Raji (cell line): Measurements from ENCODE around the gene LGR6.

Experiments
- POLR2A ChIP-seq: IDR thresholded peaks from 2 replicates; pipeline ENCODE4 v1.6.1; 2011; ENCODE audit warnings: low read depth, low read length, control low read depth; ENCODE audit not compliant: insufficient read depth

LGR6 gene

GRCh38 chr1:202165942-202166843 lies 27.4 kb upstream of the LGR6 start:
- no peak for TF ChIP-seq POLR2A

DNA sequence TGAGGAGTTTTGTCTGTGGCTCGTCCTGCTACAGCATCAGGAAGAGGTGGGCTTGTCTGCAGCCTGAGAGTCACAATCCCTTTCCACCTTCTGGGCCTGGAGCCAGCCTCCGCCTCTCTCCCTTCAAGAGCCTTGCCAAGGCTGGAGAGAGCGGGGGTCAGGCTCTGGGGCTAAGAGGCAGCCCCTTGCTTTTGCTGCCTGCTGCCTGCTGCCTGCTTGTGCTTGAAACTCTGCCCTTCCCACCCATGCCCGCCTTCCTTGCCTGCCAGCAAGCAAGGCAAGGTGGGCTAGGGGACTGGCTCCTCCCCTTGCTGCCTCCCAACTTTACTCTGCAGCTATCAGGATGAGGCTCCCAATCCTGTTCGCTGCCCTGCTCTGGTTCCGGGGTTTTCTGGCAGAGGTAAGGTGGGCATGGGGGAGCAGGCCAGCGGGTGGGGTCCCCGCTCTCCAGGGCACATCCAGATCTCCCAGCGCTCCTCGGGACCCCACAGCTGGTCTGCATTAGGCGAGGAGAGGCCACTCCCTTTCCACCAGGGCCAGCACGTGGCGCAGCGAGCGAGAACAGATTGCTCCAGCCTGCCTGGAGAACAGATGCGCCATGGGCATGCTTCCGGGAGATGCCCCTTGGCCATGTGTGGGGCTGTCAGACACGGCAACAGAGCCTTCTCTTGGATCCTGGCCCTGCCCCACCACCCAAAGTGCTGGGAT lies 25.7 kb upstream of the LGR6 start:
- no peak for TF ChIP-seq POLR2A

- TF ChIP-seq POLR2A, result no peak
Observed at GRCh38 chr1:202168861-202169260, 24.7 kb upstream of the LGR6 start.

DNA sequence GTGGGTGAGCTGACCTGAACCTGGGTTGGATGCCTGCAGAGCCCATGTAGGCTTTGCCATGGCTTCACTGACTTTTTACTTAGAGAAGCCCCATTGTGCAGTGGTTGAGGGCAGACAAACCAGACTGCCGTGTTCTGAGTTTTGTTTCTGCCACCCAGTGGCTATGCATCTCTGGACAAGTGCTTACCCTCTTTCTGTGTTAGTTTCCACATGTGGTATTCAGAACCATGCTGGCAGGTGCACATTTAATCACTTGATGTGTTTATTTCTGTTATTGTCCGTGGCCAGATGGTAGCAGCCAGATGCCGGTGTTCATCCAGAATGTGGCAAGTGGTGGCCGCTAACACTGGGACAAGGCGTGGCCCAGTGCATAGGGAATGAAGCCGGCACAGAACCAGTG lies 22.9 kb upstream of the LGR6 start:
- no peak for TF ChIP-seq POLR2A

DNA sequence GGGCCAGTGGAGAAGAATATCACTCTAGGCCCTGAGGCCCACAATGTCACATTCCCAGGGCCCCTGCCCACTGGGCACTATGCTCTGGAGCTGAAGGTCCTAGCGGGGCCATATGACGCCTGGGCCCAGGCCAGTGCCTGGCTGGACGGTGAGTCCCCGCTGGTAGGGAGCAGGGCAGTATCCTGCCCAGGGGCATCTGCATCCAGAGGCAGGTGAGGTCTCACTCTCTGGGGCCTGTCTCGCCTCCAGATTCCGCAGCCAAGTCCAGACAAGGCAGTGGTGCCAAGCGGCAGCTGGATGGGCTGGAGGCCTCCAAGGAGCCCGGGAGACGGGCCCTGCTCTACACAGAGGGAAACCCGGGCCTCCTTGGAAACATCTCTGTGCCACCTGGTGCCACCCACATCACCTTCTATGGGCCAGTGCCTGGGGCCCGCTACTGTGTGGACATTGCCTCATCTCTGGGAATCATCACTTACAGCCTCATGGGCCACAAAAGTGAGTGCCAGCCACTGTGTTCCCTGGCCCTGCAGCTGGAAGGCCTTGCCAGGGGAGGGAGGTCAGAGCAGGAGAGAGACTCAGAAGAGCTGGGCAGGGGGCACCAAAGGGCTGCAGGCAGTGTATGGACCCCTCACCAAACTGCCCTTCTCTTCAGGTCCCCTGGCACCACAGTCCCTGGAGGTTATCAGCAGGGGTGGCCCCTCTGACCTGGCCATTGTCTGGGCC lies 22.1 kb upstream of the LGR6 start:
- no peak for TF ChIP-seq POLR2A

DNA sequence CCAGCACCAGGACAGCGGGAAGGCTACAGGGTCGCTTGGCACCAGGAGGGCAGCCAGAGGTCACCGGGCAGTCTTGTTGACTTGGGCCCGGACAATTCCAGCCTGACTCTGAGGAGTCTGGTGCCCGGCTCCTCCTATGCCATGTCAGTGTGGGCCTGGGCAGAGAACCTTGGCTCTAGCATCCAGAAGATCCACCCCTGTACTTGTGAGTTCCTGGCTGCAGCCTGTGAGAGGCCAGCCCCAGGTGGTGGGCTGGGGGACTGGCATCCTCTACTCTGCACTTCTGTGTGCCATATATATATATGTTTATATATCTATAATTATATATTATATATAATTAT lies 21.6 kb upstream of the LGR6 start:
- TF ChIP-seq POLR2A, result no peak

DNA sequence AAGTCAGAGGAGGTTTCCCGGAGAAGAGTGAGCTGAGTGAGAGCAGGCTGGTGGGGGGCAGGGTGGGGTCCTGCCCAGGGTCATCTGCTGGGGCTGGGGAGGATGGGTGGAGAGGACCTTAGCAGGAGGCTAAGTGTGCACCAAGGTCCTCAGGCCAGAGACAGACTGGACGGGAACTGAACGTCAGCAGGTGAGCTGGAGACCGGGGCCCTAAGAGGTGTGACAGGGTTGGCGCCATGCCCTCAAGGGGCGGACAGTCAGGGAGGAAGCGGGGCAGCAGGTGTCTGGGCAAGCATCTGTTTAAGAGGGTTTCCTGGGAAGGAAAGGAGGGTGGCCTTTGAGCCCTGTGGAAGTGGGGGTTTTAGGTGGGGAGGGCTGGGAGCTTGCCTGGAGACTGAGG lies 19.6 kb upstream of the LGR6 start:
- TF ChIP-seq POLR2A, result no peak

DNA sequence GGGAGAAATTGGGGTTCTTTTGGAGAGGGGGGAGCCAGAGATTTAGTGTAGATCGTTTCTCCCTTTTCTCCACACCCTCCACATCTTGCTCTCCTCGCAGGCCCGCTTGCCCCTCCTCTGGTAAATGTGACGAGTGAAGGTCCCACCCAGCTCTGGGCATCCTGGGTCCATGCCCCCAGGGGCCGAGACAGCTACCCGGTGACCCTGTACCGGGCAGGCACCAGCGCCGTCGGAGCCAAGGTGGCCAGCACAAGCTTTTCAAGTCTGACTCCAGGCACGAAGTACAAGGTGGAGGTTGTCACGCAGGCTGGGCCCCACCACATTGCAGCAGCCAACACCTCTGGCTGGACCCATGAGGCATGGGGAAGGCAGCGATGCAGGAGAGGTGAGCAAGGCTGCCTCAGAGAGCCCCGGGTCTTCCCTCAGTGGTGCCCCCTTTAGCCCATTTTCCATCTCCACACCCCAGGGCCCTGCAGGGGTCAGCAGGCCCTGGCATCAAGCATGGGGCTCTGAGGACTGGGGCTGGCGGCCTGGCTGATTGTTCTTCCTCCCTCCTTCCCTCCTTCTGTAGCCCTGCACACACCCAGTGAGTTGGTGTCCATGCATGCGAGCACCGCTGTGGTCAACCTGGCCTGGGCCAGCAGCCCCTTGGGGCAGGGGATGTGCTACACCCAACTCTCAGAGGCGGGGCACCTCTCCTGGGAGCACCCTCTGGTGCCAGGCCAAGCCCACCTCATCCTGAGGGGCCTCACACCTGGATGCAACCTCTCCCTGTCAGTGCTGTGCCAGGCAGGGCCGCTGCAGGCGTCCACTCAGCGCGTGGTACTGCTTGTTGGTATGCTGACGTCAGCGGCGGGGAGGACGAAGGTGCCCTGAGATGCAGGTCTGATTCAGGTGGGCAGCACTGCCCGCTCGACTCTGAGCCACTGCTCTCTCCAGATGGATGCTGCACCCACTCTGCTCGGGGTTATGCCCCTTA lies 16.4 kb upstream of the LGR6 start:
- no peak for TF ChIP-seq POLR2A

DNA sequence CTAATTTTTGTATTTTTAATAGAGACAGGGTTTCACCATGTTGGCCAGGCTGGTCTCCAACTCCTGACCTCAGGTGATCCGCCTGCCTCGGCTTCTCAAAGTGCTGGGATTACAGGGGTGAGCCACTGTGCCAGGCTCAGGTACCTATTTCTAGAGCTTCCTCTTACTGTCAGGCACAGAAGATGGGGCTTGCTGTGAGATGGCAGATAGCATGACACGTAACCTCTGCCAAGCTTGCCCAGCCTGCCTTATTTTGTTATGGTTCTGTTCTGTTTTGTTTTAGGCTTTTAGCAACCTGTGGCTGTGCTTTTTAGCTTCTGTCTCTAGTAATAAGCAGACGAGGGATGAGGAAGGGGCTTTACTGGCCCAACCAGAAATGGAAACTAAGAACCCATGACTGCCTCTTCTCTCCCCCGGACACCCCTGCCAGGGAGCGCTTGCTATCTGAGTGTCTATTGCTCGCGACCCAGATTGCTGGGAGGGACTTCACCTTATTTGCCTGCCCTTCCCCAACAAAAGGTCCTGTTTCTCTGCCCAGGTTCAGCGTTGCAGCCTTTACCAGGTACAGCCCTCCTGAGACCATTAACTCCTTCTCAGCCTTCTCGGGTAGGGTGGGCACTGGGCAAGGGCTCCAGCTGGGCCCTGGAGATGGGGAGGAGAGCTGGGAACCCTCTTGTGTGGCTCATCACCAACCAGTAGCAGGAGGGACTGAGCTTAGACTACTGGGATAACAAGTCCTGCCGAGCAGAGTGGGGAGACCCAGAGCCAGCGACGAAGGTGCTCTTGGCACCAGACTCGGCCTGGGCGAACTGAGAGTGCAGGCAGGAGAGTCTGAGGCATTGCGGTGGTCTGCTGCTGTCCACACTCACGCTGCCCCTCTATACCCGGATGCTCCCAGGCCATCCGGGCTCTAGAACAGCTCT lies 13.5 kb upstream of the LGR6 start:
- no peak for TF ChIP-seq POLR2A

DNA sequence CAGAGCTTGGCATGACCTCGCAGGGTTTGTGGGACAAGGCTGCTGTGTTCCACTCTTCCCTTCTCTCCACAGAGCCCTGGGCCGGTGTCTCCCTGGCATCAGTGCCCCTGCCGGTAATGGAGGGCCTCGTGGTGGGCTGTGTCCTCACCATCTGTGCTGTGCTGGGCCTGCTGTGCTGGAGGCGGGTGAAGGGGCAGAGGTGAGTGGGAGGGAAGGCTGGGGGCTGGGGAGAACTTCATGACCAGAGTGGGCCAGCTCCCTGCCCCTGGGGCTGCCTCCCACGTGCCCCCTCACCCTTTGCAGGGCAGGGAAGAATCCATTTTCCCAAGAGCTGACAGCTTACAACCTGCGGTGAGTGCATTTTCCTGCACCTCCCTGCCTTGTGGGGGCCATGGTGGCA lies 12.0 kb upstream of the LGR6 start:
- no peak for TF ChIP-seq POLR2A

DNA sequence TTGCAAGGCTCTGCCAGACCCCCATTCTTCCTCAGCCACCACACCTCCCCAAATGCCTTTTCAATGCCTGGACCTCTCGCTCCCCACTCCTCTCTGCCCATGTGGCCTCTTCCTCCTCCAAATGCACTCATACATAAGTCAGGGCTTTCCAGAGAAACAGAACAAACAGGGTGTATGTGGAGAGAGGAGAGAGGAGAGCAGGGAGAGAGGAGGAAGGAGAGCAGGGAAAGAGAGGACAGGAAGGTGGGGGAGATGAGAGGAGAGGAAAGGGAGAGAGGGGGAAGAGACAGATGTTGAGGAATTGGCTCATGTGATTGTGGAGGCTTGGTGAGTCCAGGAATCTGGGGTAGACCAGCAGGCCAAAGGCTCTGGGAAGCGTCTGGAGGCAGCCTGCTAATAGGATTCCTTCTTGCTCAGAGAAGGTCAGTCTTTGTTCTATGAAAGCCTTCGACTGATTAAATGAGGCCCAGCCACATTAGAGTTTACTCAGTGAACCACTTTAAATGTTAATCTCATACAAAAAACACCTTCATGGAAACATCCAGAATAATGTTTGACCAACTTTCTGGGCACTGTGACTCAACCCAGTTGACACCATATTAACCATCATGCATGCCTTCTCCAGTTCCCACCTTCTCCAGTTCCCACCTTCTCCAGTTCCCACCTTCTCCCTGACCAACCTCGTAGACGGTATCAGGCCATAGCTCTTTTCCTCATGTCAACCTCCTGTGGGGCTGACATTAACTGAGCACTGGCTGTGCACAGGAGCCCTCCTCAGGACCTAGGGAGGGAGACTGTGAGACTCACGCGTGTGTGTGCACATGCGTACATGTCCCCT lies 11.3 kb upstream of the LGR6 start:
- no peak for TF ChIP-seq POLR2A

- TF ChIP-seq POLR2A, result no peak
Observed at GRCh38 chr1:202184750-202185460, 8.7 kb upstream of the LGR6 start.
